GM23338 (cell line): Measurements from ENCODE around the gene MACROD1. TPM values are rescaled to one million over a fixed set of nuclear protein-coding genes. Genes with fewer than 3 reads are reported as not detected.

Experiments
- ATAC-seq: fragments of 200-7000 bp; cut with Tn5 transposase; 3 replicates; pipeline ENCODE4 v1.9.1; 2020
- DNase-seq: peaks from one replicate; pipeline ENCODE4 v3.0.0-alpha.2; 2015; ENCODE audit warnings: low spot score
- H2AFZ ChIP-seq: fragments of 200-600 bp; sonication (generic); 2 replicates; pipeline ENCODE4 v1.8.0; 2016; ENCODE audit warnings: antibody characterized with exemption, mild to moderate bottlenecking, moderate library complexity
- H3F3A ChIP-seq: fragments of 200-600 bp; sonication (generic); replicated peaks from 2 replicates; pipeline ENCODE4 v1.8.0; 2017; ENCODE audit warnings: antibody characterized with exemption, mixed run types, low read depth
- H3K27ac ChIP-seq: fragments of 200-600 bp; sonication (generic); 2 replicates; pipeline ENCODE4 v1.6.1; 2016; ENCODE audit warnings: low read depth
- H3K27me3 ChIP-seq: fragments of 200-600 bp; sonication (generic); 2 replicates; pipeline ENCODE4 v1.8.0; 2016; ENCODE audit warnings: mild to moderate bottlenecking, mixed run types, moderate library complexity; ENCODE audit not compliant: insufficient read depth
- H3K36me3 ChIP-seq: fragments of 200-600 bp; sonication (generic); 2 replicates; pipeline ENCODE4 v1.8.0; 2016; ENCODE audit warnings: mild to moderate bottlenecking; ENCODE audit not compliant: insufficient read depth
- H3K4me1 ChIP-seq: fragments of 200-600 bp; sonication (generic); 2 replicates; pipeline ENCODE4 v1.8.0; 2016; ENCODE audit warnings: mild to moderate bottlenecking, moderate library complexity; ENCODE audit not compliant: insufficient read depth
- H3K4me2 ChIP-seq: fragments of 200-600 bp; sonication (generic); 2 replicates; pipeline ENCODE4 v1.7.1; 2017; ENCODE audit warnings: mixed run types
- H3K4me3 ChIP-seq: fragments of 200-600 bp; sonication (generic); 2 replicates; pipeline ENCODE4 v1.6.1; 2016; ENCODE audit warnings: mixed run types
- H3K79me2 ChIP-seq: fragments of 200-600 bp; sonication (generic); replicated peaks from 2 replicates; pipeline ENCODE4 v1.8.0; 2017; ENCODE audit warnings: mild to moderate bottlenecking; ENCODE audit not compliant: insufficient read depth
- H3K9me2 ChIP-seq: fragments of 200-600 bp; sonication (generic); 2 replicates; pipeline ENCODE4 v1.8.0; 2017; ENCODE audit not compliant: insufficient read depth
- H4K20me1 ChIP-seq: fragments of 200-600 bp; sonication (generic); replicated peaks from 2 replicates; pipeline ENCODE4 v1.8.0; 2017; ENCODE audit warnings: mild to moderate bottlenecking; ENCODE audit not compliant: insufficient read depth
- H3K27ac Mint-ChIP-seq: 2 replicates; pipeline ENCODE4 v1.8.0; 2020; ENCODE audit warnings: inconsistent platforms, mild to moderate bottlenecking, moderate library complexity, mixed read lengths
- H3K27me3 Mint-ChIP-seq: 3 replicates; pipeline ENCODE4 v1.8.0; 2022; ENCODE audit warnings: low read depth, mild to moderate bottlenecking, moderate library complexity, mixed read lengths, inconsistent platforms; ENCODE audit not compliant: insufficient read depth, poor library complexity
- H3K36me3 Mint-ChIP-seq: 3 replicates; pipeline ENCODE4 v1.8.0; 2021; ENCODE audit warnings: low read depth, mild to moderate bottlenecking, inconsistent platforms, moderate library complexity, mixed read lengths
- H3K4me1 Mint-ChIP-seq: 3 replicates; pipeline ENCODE4 v1.8.0; 2020; ENCODE audit warnings: mild to moderate bottlenecking, inconsistent platforms, mixed read lengths
- H3K4me3 Mint-ChIP-seq: 3 replicates; pipeline ENCODE4 v1.8.0; 2021; ENCODE audit warnings: moderate library complexity, mild to moderate bottlenecking, inconsistent platforms, mixed read lengths
- H3K9me3 Mint-ChIP-seq: 3 replicates; pipeline ENCODE4 v1.8.0; 2020; ENCODE audit warnings: moderate library complexity, mild to moderate bottlenecking, inconsistent platforms, mixed read lengths
- EZH2phosphoT487 ChIP-seq: fragments of 200-600 bp; sonication (generic); IDR thresholded peaks from one replicate; pipeline ENCODE4 v1.8.1; 2018; ENCODE audit warnings: antibody characterized with exemption; ENCODE audit not compliant: unreplicated experiment
- NANOG ChIP-seq: IDR thresholded peaks from 2 replicates; pipeline ENCODE4 v1.6.1; 2016; ENCODE audit warnings: antibody characterized with exemption, borderline replicate concordance
- POLR2AphosphoS5 ChIP-seq: IDR thresholded peaks from 2 replicates; pipeline ENCODE4 v1.6.1; 2016; ENCODE audit warnings: antibody characterized with exemption, low read depth
- REST ChIP-seq: IDR thresholded peaks from one replicate; pipeline ENCODE4 v1.6.1; 2018; ENCODE audit warnings: antibody characterized with exemption; ENCODE audit not compliant: unreplicated experiment
- ZNF114 ChIP-seq: fragments of 250-450 bp; sonication (Bioruptor Pico); IDR thresholded peaks from 2 replicates; pipeline ENCODE4 v1.5.0; 2020; ENCODE audit warnings: mild to moderate bottlenecking, moderate library complexity
- ZNF331 ChIP-seq: fragments of 250-450 bp; sonication (Bioruptor Pico); IDR thresholded peaks from 2 replicates; pipeline ENCODE4 v1.5.0; 2020; ENCODE audit warnings: low read depth, mild to moderate bottlenecking, moderate library complexity
- polyA plus RNA-seq: library from polyadenylated mRNA; unstranded; fragments of >200 nt; fragmentation: Nextera tagmentation; extraction: Ambion mirVana; gene quantifications from 2 replicates; pipeline ENCODE4 v1.2.1, GENCODE V29; 2016
- total RNA-seq: library from RNA; depleted of rRNA; stranded (reverse); fragments of >200 nt; shearing (Covaris generic); gene quantifications from 2 replicates; pipeline ENCODE4 v1.2.3, GENCODE V29; 2014

MACROD1 gene
- total and polyA plus RNA-seq, 2 experiments from 2014 or later: 33.0 to 51.6 TPM

DNA sequence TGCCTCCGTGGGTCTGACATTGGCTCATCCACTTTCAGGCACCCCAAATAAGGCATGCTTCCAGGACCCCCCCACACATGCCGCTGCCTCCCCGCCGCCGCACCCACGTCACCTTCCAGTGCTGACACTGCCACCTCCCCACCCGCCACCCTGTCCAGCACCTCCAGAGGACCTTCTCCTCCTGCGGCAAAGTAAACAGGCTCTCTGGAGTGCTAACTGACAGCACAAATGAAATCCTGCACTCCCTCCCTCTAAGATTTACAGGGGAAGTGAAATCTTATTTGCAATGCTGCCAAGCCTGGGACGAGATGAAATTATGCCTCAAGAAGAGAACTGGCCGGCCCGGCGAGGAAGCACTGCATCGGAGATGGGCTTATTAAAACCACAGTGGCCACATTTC is 35.3 kb downstream of the MACROD1 start:
- Histone ChIP-seq H3K36me3 (no peaks in the 10 kb centered on the region), H3K9me2 (no peaks in the 10 kb centered on the region), H2AFZ (no peak overlapping the region), H3K27ac (no peak overlapping the region), H3K4me1 (peaks cover 38% of the 10 kb centered on the region), H3K4me3 (no peak overlapping the region), H3K27me3 (peaks cover 12% of the 10 kb centered on the region; the same call in 1 of the 2 replicates), H3F3A (0 out of 2 replicates have a peak, but pooled peaks cover 6% of the 10 kb centered on the region), H4K20me1 (no peaks in the 10 kb centered on the region; the same call in 1 of the 2 replicates), H3K4me2 (no peak overlapping the region), H3K79me2 (no peaks in the 10 kb centered on the region)
- TF ChIP-seq ZNF331 (CRISPR knock-in tag): no peak
- no peak for TF ChIP-seq ZNF114
- no peak for TF ChIP-seq NANOG
- no peak for TF ChIP-seq REST
- TF ChIP-seq POLR2AphosphoS5: no peak
- Mint-ChIP-seq H3K4me1 (peaks cover 62% of the 10 kb centered on the region), H3K36me3 (peaks cover 3% of the 10 kb centered on the region; the same call in 2 of the 3 replicates), H3K27me3 (peaks cover 35% of the 10 kb centered on the region), H3K4me3 (no peak overlapping the region), H3K9me3 (no peaks in the 10 kb centered on the region; the same call in 2 of the 3 replicates), H3K27ac (no peak overlapping the region)
- DNase-seq (no peak), ATAC-seq (no peak)

- Mint-ChIP-seq H3K9me3 (no peaks in the 10 kb centered on the region; the same call in 2 of the 3 replicates), H3K27me3 (peaks cover 36% of the 10 kb centered on the region), H3K4me1 (peaks cover 69% of the 10 kb centered on the region), H3K36me3 (peaks cover 3% of the 10 kb centered on the region; the same call in 2 of the 3 replicates), H3K27ac (no peak overlapping the region), H3K4me3 (no peak overlapping the region)
- H3K4me1 ChIP-seq: peaks cover 38% of the 10 kb centered on the region
- no peak overlapping the region for H2AFZ ChIP-seq
- no peaks in the 10 kb centered on the region for H3K36me3 ChIP-seq
- H3K4me2 ChIP-seq: no peak overlapping the region
- H4K20me1 ChIP-seq: no peaks in the 10 kb centered on the region; the same call in 1 of the 2 replicates
- no peaks in the 10 kb centered on the region for H3K9me2 ChIP-seq
- peaks cover 12% of the 10 kb centered on the region; the same call in 1 of the 2 replicates for H3K27me3 ChIP-seq
- H3K27ac ChIP-seq: no peak overlapping the region
- H3K4me3 ChIP-seq: no peak overlapping the region
- H3K79me2 ChIP-seq: no peaks in the 10 kb centered on the region
- ATAC-seq (no peak), DNase-seq (no peak)
- TF ChIP-seq EZH2phosphoT487: no peak
- H3F3A ChIP-seq: 0 out of 2 replicates have a peak, but pooled peaks cover 6% of the 10 kb centered on the region
Observed at GRCh38 chr11:64129403-64129802, 36.5 kb downstream of the MACROD1 start.
